Measurements from ENCODE around the gene AHSP.

Gene AHSP

DNA sequence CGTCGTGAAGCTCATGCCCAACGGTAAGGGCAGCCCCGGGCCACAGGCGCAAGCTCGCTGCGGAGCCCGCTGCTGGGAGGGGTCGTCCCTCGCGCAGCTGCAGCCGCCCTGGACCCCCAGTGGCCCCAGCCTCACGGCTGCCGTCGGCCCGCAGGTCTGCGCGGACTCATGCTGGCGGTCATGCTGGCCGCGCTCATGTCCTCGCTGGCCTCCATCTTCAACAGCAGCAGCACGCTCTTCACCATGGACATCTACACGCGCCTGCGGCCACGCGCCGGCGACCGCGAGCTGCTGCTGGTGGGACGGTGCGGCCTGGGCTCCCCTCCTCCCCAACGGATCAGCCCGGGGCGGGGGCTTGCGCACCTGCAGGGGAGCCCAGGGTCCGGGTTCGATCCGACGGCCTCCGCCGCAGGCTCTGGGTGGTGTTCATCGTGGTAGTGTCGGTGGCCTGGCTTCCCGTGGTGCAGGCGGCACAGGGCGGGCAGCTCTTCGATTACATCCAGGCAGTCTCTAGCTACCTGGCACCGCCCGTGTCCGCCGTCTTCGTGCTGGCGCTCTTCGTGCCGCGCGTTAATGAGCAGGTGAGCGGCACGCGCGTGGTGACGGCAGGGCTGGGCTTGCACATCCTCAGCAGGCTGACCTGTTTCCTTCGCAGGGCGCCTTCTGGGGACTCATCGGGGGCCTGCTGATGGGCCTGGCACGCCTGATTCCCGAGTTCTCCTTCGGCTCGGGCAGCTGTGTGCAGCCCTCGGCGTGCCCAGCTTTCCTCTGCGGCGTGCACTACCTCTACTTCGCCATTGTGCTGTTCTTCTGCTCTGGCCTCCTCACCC is 39.0 kb upstream of the AHSP start:
- Histone ChIP-seq H3K27me3 (replicated peaks) (peaks cover 5% of the 10 kb centered on the region), H3K27ac (no peak overlapping the region), H3K36me3 (replicated peaks) (peaks cover 12% of the 10 kb centered on the region), H3K4me3 (ENCODE audit: low read depth, low read length) (peak overlapping the region; percentile 52)
- TF ChIP-seq, protein P1, sequence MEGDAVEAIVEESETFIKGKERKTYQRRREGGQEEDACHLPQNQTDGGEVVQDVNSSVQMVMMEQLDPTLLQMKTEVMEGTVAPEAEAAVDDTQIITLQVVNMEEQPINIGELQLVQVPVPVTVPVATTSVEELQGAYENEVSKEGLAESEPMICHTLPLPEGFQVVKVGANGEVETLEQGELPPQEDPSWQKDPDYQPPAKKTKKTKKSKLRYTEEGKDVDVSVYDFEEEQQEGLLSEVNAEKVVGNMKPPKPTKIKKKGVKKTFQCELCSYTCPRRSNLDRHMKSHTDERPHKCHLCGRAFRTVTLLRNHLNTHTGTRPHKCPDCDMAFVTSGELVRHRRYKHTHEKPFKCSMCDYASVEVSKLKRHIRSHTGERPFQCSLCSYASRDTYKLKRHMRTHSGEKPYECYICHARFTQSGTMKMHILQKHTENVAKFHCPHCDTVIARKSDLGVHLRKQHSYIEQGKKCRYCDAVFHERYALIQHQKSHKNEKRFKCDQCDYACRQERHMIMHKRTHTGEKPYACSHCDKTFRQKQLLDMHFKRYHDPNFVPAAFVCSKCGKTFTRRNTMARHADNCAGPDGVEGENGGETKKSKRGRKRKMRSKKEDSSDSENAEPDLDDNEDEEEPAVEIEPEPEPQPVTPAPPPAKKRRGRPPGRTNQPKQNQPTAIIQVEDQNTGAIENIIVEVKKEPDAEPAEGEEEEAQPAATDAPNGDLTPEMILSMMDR (IDR thresholded peaks at IDR 0.05; ENCODE audit: low read depth, low read length, missing control alignments), result no peak
- in situ Hi-C loops (cut with HindIII; ENCODE audit: low pct_ligation_motif_present, low sequenced_read_pairs), result no loop called here
- no peak for DNase-seq

DNA sequence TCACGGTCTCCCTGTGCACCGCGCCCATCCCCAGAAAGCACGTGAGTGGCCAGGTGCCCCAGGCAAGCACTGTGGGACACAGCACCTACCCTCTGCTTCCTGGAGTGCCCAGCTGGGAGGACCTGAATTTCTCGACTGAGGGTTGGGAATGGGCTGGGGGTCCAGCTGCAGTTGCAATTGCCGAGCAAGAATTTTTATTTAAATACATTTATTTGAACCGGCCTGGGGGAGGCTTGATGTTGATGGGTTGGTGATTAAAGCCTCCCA is 38.5 kb upstream of the AHSP start:
- Histone ChIP-seq H3K27ac (no peak overlapping the region), H3K4me3 (ENCODE audit: low read depth, low read length) (no peak overlapping the region), H3K36me3 (replicated peaks) (peaks cover 12% of the 10 kb centered on the region), H3K27me3 (replicated peaks) (peaks cover 5% of the 10 kb centered on the region)
- no peak for DNase-seq
- in situ Hi-C loops (cut with HindIII; ENCODE audit: low pct_ligation_motif_present, low sequenced_read_pairs), result no loop called here
- TF ChIP-seq, protein P1 (IDR thresholded peaks at IDR 0.05; ENCODE audit: low read depth, low read length, missing control alignments), result no peak

DNA sequence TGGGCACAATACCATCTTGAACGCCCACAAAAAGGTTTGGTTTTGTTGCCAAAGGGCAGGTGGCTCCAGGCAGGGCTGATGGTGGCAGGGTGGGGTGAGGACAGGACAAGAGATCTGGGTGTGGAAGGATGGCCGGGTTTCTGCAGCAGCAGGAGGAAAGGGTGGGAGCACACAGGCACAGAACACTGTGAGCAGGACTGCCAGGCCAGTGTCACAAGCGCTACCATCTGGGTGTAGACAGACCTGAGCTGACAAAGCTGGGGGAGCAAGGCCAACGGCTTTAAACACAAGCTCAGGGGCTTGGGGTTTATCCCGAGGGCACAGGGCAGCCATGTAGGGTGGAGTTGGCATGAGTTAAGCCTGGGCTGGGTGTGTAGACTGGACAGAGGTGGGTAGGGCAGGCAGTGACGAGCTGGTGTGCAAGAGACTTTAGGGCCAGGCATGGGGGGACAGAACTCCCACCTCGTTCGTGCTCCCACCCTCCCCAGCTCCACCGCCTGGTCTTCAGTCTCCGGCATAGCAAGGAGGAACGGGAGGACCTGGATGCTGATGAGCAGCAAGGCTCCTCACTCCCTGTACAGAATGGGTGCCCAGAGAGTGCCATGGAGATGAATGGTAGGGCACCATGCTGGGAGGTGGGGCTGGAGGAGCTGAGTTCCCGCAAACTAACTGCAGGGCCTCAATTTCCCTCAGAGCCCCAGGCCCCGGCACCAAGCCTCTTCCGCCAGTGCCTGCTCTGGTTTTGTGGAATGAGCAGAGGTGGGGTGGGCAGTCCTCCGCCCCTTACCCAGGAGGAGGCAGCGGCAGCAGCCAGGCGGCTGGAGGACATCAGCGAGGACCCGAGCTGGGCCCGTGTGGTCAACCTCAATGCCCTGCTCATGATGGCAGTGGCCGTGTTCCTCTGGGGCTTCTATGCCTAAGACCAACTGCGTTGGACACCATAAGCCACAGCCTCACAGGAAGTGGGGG is 37.8 kb upstream of the AHSP start:
- TF ChIP-seq, protein P1 (IDR thresholded peaks at IDR 0.05; ENCODE audit: low read depth, low read length, missing control alignments), result no peak
- peaks cover 12% of the 10 kb centered on the region for H3K36me3 ChIP-seq (replicated peaks)
- peaks cover 5% of the 10 kb centered on the region for H3K27me3 ChIP-seq (replicated peaks)
- H3K4me3 ChIP-seq (ENCODE audit: low read depth, low read length), result no peak overlapping the region
- in situ Hi-C loops (cut with HindIII; ENCODE audit: low pct_ligation_motif_present, low sequenced_read_pairs), result no loop called here
- no peak for DNase-seq
- no peak overlapping the region for H3K27ac ChIP-seq

DNA sequence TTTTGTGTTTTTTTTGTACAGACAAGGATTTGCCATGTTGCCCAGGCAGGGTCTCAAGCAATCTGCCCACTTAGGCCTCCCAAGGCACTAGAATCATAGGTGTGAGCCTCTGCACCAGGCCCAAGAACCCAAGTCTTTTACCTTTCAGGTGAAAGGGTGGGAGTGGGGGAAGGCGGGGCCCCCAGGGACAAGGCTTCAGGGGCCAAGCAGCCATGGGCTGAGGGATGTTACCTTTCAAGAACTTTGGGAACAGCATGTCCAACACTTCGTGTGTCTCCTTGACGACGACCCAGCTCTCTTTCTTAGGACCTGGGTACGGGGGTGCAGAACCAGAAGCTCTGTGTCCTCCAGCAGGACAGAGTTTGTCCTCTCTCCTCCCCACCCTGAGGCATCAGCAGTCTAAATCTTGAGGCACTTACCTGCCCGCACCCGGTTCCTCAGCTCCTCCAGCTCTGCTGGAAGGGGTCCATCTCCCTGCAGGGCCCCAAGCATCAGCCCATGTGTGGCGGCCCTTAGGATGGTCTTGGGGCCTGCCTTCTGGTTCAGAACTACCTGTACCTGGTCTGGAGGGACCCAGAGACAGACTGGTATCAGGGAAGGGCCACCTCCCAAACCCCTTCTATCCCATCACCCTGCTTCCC is 35.8 kb upstream of the AHSP start:
- H3K27me3 ChIP-seq (replicated peaks), result peaks cover 5% of the 10 kb centered on the region
- no peak overlapping the region for H3K27ac ChIP-seq
- DNase-seq, result no peak
- TF ChIP-seq, protein P1 (IDR thresholded peaks at IDR 0.05; ENCODE audit: low read depth, low read length, missing control alignments), result no peak
- H3K36me3 ChIP-seq (replicated peaks), result peaks cover 22% of the 10 kb centered on the region
- H3K4me3 ChIP-seq (ENCODE audit: low read depth, low read length), result no peak overlapping the region
- in situ Hi-C loops (cut with HindIII; ENCODE audit: low pct_ligation_motif_present, low sequenced_read_pairs), result no loop called here

DNA sequence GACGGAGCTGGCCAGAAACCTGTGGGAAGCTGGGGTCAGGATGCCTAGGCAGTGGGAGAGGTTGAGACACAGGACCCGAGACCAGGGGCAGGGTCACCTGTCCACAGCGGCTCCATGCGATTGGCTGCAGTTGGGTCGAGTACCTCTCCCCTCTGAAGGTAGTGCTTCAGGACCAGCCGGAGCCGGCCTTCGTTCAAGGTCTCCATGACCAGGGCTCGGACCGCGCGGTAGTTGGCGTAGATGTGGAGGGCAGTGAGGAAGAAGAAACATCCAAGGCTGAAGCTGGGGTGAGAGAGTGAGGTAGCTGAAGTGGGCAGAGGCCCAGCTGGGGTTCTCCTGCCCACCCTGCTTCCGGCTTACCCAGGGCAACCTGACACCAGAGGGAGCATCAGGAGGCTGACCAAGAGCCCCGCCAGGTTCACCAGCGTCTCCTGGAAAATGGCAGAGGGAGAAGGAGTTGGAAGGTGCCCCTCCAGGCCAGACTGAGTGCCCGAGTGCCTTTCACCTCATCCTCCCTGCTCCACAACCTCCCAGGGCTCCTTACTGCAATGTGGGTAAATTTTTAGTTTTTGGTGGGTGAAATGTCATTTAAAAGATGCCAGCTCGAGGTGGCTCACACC is 34.1 kb upstream of the AHSP start:
- no peaks in the 10 kb centered on the region for H3K27me3 ChIP-seq (replicated peaks)
- DNase-seq, result no peak
- no peak overlapping the region for H3K4me3 ChIP-seq (ENCODE audit: low read depth, low read length)
- TF ChIP-seq, protein P1 (IDR thresholded peaks at IDR 0.05; ENCODE audit: low read depth, low read length, missing control alignments), result no peak
- in situ Hi-C loops (cut with HindIII; ENCODE audit: low pct_ligation_motif_present, low sequenced_read_pairs), result no loop called here
- peaks cover 28% of the 10 kb centered on the region for H3K36me3 ChIP-seq (replicated peaks)
- no peak overlapping the region for H3K27ac ChIP-seq

All from brain microvascular endothelial cell (primary cell).